K562 (cell line): ENCODE measurements around the gene NAGPA. TPM values are rescaled to one million over a fixed set of nuclear protein-coding genes. Genes with fewer than 3 reads are reported as not detected.

Source experiments
- ATAC-seq: fragments of 200-7000 bp; cut with Tn5 transposase; 3 replicates; pipeline ENCODE4 v1.9.1; 2020; ENCODE audit warnings: moderate library complexity
- BruUV-seq: library from RNA; stranded (reverse); fragments of 400-500 nt; replicated peaks from 2 replicates; lab custom pipeline; 2021; lab: Mats Ljungman, UMichigan
- CTCF ChIA-PET: fragments of 300-600 bp; formaldehyde crosslinking; extraction: SDS; loops from one replicate; lab custom pipeline; 2021; ENCODE audit warnings: low intra/inter-chr PET ratio; lab: Yijun Ruan, JAX
- POLR2A ChIA-PET: fragments of 300-600, 350-650 bp; sonication (Branson Sonifier 250); formaldehyde crosslinking; extraction: SDS; loops from one replicate; lab custom pipeline; 2021; ENCODE audit warnings: antibody characterized with exemption, inconsistent platforms; lab: Yijun Ruan, JAX
- DNase-seq, 4 experiments: peaks; one replicate each; pipeline versions ENCODE4 v3.0.0 to v3.0.0-alpha.2; 2011 to 2018; ENCODE audit warnings: low spot score in 3 of 4, mixed read lengths in 3 of 4; ENCODE audit errors: extremely low read depth in 1 of 4
- FAIRE-seq: peaks from 2 replicates; lab custom pipeline; 2011; peaks lifted over from hg19 to GRCh38; lab: Jason Lieb, UNC
- H2AFZ ChIP-seq: 2 replicates; pipeline ENCODE4 v1.6.0; 2011; ENCODE audit warnings: low read depth, low read length, control low read depth, inconsistent platforms
- H3K27ac ChIP-seq: fragments of 200-600 bp; 3 replicates; pipeline ENCODE4 v1.8.0; 2011; ENCODE audit warnings: low read depth, mild to moderate bottlenecking, control low read depth, inconsistent platforms, low read length, moderate library complexity, mixed read lengths; ENCODE audit errors: extremely low read depth
- H3K27me3 ChIP-seq, 2 experiments: fragments of 300-600 bp in 1 of 2; 2 replicates in 1 of 2; 3 replicates in 1 of 2; pipeline versions ENCODE4 v1.6.0 to v1.8.0; 2011; ENCODE audit warnings: inconsistent platforms in 2 of 2, low read length in 2 of 2, mild to moderate bottlenecking in 1 of 2, mixed read lengths in 1 of 2, moderate library complexity in 1 of 2; ENCODE audit not compliant: control insufficient read depth in 2 of 2, insufficient read depth in 2 of 2
- H3K36me3 ChIP-seq: fragments of 300-600 bp; 3 replicates; pipeline ENCODE4 v1.8.0; 2011; ENCODE audit warnings: mild to moderate bottlenecking, low read length, inconsistent platforms; ENCODE audit not compliant: control insufficient read depth, insufficient read depth
- H3K4me1 ChIP-seq, 2 experiments: fragments of 200-600 bp in 1 of 2; replicated peaks in 1 of 2; 2 replicates in 1 of 2; 3 replicates in 1 of 2; pipeline versions ENCODE4 v1.5.1 to v1.8.0; 2011; ENCODE audit warnings: inconsistent platforms in 2 of 2, low read length in 2 of 2, mild to moderate bottlenecking in 1 of 2, mixed read lengths in 1 of 2, moderate library complexity in 1 of 2; ENCODE audit not compliant: control insufficient read depth in 2 of 2, insufficient read depth in 2 of 2
- H3K4me2 ChIP-seq: 2 replicates; pipeline ENCODE4 v1.6.1; 2011; ENCODE audit warnings: low read length, control low read depth, inconsistent platforms, mixed read lengths; ENCODE audit not compliant: insufficient read depth
- H3K4me3 ChIP-seq: fragments of 200-600 bp; sonication (generic), shearing (Covaris generic); 2 replicates; pipeline ENCODE4 v1.5.1; 2016; ENCODE audit warnings: control low read depth, inconsistent platforms
- H3K79me2 ChIP-seq: fragments of 200-600 bp; 3 replicates; pipeline ENCODE4 v1.8.0; 2011; ENCODE audit warnings: low read length, inconsistent platforms; ENCODE audit not compliant: control insufficient read depth, insufficient read depth
- H3K9ac ChIP-seq, 2 experiments: 2 replicates each; pipeline versions ENCODE4 v1.6.0 to v1.6.1; 2011; ENCODE audit warnings: low read depth in 2 of 2, low read length in 2 of 2, control low read depth in 1 of 2, inconsistent platforms in 1 of 2, mild to moderate bottlenecking in 1 of 2, mixed read lengths in 1 of 2; ENCODE audit not compliant: insufficient read depth in 1 of 2
- H3K9me1 ChIP-seq: one replicate; pipeline ENCODE4 v1.6.0; 2011; ENCODE audit warnings: inconsistent platforms, mild to moderate bottlenecking, low read length, moderate library complexity; ENCODE audit not compliant: control insufficient read depth, insufficient read depth
- H3K9me3 ChIP-seq: replicated peaks from 2 replicates; pipeline ENCODE4 v1.5.1; 2011; ENCODE audit warnings: low read depth, low read length, inconsistent platforms; ENCODE audit not compliant: control insufficient read depth, insufficient read depth
- H4K20me1 ChIP-seq: replicated peaks from 2 replicates; pipeline ENCODE4 v1.6.1; 2011; ENCODE audit warnings: low read length, inconsistent platforms, mixed read lengths; ENCODE audit not compliant: control insufficient read depth, insufficient read depth
- FOXK2 ChIP-seq, 2 experiments: fragments of 450-650 bp; IDR thresholded peaks in 1 of 2; conservative IDR thresholded peaks in 1 of 2; 2 replicates each; pipeline ENCODE4 v1.6.1; 2016; ENCODE audit warnings: low read depth in 2 of 2, mild to moderate bottlenecking in 1 of 2
- NFE2L1 ChIP-seq: fragments of 450-650 bp; IDR thresholded peaks from 2 replicates; pipeline ENCODE4 v1.6.1; 2016; ENCODE audit warnings: missing genetic modification characterization, low read depth, mild to moderate bottlenecking, missing compliant biosample characterization, moderate library complexity, borderline replicate concordance
- SMC3 ChIP-seq: conservative IDR thresholded peaks from 2 replicates; pipeline ENCODE4 v1.6.1; 2011; ENCODE audit warnings: low read depth, low read length, improper control_type of control experiment; ENCODE audit not compliant: insufficient read depth
- ZNF165 ChIP-seq: fragments of 250-450 bp; sonication (Bioruptor Pico); IDR thresholded peaks from 2 replicates; pipeline ENCODE4 v1.4.0; 2020; ENCODE audit warnings: borderline replicate concordance
- ZNF274 ChIP-seq: IDR thresholded peaks from 2 replicates; pipeline ENCODE4 v1.6.1; 2011; ENCODE audit warnings: low read depth, mild to moderate bottlenecking, low read length, moderate library complexity, borderline replicate concordance
- WGBS: fragments of 100-300 bp; shearing (Covaris generic); methylation state at CpG from one replicate; pipeline ENCODE4 v1.1.6; 2016; ENCODE audit warnings: low coverage, mixed read lengths; ENCODE audit not compliant: insufficient coverage; ENCODE audit errors: missing lambda C conversion rate; 5-methylcytosine and 5-hydroxymethylcytosine counted together
- in situ Hi-C: fragments of 300-500 bp; cut with MboI; formaldehyde crosslinking; loops from 4 replicates; pipeline ENCODE4 v1.15.0; 2018; ENCODE audit warnings: inconsistent platforms, mixed read lengths
- intact Hi-C: fragments of 100-400 bp; cut with micrococcal nuclease; formaldehyde crosslinking; loops from 2 replicates; pipeline ENCODE4 v1.14.2; 2022
- polyA plus RNA-seq, 8 experiments: library from polyadenylated mRNA; depleted of rRNA in 4 of 8; stranded (reverse) in 5 of 8; unstranded in 3 of 8; fragments of >200 nt; fragmentation: Nextera tagmentation in 2 of 8; fragmentation: Illumina TruSeq in 1 of 8; extraction: Ambion mirVana in 2 of 8; extraction: Trizol in 1 of 8; gene quantifications; 2 replicates each; pipeline versions ENCODE4 v1.2.1 to v1.2.3, GENCODE V29; 2011 to 2014; ENCODE audit warnings: inconsistent platforms in 1 of 8, missing spikeins in 1 of 8
- total RNA-seq, 7 experiments: library from RNA; depleted of rRNA in 6 of 7; stranded (reverse); fragments of >200 nt in 6 of 7; fragmentation: Illumina TruSeq in 2 of 7; extraction: Trizol in 2 of 7; gene quantifications; 2 replicates each; pipeline versions ENCODE4 v1.2.1 to v1.2.3, GENCODE V29; 2011 to 2021; ENCODE audit warnings: low replicate concordance in 1 of 7
- TF ChIP-seq, protein P1 (sequence below): fragments of 250-450 bp; sonication (Bioruptor Pico); IDR thresholded peaks from 2 replicates; pipeline ENCODE4 v1.4.0; 2020; ENCODE audit warnings: mild to moderate bottlenecking, moderate library complexity

Gene NAGPA
- total and polyA plus RNA-seq, 9 of the 15 experiments (the other 6 are each of a cell fraction or from before 2014, with no cell fraction given) = 0.15 to 12.7 (median 4.6) TPM

DNA sequence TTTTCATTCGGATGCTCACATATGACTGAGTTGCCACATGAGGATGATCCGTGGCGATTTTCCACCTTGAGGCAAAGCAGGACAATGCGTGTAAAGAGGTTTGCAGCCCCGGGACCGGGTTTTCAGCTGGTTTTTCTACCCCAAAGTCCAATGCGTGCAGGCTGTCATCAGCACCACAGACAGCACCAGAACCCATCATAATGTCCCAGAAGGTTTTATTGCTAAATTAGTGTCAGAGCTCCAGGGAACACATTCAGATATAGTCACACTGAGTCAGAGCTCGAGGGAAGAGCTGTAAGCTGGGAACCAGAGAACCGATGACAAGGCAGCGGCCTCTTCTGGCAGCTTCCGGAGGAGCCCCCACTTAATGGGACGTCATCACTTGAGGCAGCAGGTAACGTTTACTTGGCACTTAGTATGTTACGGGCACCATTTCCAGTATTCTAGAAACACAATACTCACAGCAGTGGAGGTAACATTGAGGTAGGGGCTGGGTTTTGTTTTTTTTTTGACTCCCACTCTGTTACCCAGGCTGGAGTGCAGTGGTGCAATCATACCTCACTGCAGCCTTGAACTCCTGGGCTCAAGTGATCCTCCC is 8.9 kb upstream of the NAGPA start (continued):
- TF ChIP-seq, protein P1, sequence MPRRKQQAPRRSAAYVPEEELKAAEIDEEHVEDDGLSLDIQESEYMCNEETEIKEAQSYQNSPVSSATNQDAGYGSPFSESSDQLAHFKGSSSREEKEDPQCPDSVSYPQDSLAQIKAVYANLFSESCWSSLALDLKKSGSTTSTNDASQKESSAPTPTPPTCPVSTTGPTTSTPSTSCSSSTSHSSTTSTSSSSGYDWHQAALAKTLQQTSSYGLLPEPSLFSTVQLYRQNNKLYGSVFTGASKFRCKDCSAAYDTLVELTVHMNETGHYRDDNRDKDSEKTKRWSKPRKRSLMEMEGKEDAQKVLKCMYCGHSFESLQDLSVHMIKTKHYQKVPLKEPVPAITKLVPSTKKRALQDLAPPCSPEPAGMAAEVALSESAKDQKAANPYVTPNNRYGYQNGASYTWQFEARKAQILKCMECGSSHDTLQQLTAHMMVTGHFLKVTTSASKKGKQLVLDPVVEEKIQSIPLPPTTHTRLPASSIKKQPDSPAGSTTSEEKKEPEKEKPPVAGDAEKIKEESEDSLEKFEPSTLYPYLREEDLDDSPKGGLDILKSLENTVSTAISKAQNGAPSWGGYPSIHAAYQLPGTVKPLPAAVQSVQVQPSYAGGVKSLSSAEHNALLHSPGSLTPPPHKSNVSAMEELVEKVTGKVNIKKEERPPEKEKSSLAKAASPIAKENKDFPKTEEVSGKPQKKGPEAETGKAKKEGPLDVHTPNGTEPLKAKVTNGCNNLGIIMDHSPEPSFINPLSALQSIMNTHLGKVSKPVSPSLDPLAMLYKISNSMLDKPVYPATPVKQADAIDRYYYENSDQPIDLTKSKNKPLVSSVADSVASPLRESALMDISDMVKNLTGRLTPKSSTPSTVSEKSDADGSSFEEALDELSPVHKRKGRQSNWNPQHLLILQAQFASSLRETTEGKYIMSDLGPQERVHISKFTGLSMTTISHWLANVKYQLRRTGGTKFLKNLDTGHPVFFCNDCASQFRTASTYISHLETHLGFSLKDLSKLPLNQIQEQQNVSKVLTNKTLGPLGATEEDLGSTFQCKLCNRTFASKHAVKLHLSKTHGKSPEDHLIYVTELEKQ (CRISPR knock-in tag) = no peak
- TF ChIP-seq ZNF274 (no peak), NFE2L1 (tag) (no peak), FOXK2 (conservative IDR thresholded peaks at IDR 0.05 in 1 of 2, IDR thresholded peaks at IDR 0.05 in 1 of 2; ENCODE audit: low read depth in 2 of 2) (no peak), SMC3 (no peak)

DNA sequence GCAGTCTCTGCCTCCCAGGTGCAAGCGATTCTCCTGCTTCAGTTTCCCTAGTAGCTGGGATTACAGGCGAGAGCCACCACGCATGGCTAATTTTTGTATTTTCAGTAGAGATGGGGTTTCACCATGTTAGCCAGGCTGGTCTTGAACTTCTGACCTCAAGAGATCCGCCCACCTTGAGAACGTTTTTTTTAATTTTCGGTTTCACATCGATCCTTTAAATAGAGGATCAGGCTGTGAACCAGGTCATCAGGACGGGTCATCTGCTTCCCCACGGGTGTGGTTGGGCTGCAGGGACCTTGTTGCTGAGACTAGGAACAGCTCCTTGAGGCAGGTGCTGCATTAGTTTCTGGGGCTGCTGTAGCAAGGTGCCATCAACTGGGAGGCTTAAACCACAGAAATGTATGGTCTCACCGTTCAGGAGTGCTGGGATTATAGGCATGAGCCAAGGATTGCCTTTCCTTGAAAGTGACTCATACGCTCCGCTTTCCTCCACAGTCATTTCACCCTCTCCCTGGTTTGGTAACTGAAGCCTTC is 7.9 kb upstream of the NAGPA start:
- Histone ChIP-seq H3K27ac (no peak overlapping the region), H3K9me3 (no peaks in the 10 kb centered on the region), H3K9ac (no peak overlapping the region), H4K20me1 (peaks cover 18% of the 10 kb centered on the region), H2AFZ (no peak overlapping the region), H3K27me3 (peaks cover 45 to 53% of the 10 kb centered on the region in 2 experiments; a peak in 4 of 5 replicates), H3K4me3 (no peak overlapping the region), H3K36me3 (no peaks in the 10 kb centered on the region), H3K4me2 (no peak overlapping the region), H3K4me1 (no peaks in the 10 kb centered on the region; a peak in 1 of 5 replicates), H3K9me1 (no peaks in the 10 kb centered on the region), H3K79me2 (no peaks in the 10 kb centered on the region)
- 3% methylated on average over 11 of the region's 12 CpGs for WGBS
- intact Hi-C loops = no loop called here
- ATAC-seq (no peak), DNase-seq (no peak), FAIRE-seq (no peak)
- CTCF ChIA-PET = no interaction called here
- POLR2A ChIA-PET = no interaction called here
- TF ChIP-seq ZNF165 = no peak
- in situ Hi-C loops = no loop called here
- no TSS peak for BruUV-seq
